Activated CD8-positive, alpha-beta memory T cell treated with anti-CD3 and anti-CD28 coated beads for 1 hour (primary cell): Measurements from ENCODE around the gene DCC.

ENCODE experiments used
- DNase-seq, 2 donors: peaks; one replicate each; pipeline ENCODE4 v3.0.0-alpha.2; 2020; ENCODE audit warnings: low read depth in 1 of 2; ENCODE audit errors: extremely low read depth in 1 of 2

DCC gene

GRCh38 chr18:52678034-52678433 lies 338.0 kb downstream of the DCC start:
- no peak for DNase-seq

DNA sequence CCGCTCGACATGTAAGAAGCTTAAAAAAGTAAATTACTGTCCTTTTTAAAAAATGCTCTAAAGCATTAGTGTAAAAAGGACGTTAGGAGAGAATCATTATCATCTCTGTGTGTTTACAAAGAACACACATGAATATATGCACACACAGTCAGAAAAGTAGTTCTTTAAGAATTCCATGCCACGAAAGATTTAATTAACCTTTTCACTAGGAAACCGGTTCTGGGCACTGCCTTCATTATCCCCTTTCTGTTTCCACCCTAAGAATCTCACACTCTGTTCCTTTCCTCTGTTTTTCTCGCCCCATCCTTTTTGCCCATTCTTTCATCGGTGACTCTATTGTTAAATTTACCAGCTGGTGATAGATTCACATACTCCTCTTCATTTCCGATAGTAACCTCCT lies 338.6 kb downstream of the DCC start:
- no peak for DNase-seq

- DNase-seq, result no peak
Observed at GRCh38 chr18:52679354-52679753, 339.4 kb downstream of the DCC start.

DNA sequence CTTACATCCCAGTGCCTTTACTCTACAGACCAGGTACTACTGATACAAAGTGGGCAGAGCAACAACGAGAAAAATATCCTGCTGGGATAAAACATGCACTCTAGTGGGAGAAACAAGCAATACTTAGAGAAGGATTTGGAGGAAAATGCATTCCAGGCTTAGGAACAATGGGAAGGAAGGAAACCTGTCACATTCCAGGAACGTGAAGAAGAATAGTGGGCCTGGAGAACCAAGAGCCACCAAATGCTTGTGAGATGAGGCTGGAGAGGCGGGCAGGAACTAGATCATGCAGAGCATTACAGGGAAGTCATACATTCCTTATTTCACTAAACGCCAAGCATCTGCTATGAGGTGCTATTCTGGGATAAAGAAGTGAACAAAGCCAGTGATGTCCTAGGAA lies 342.3 kb downstream of the DCC start:
- DNase-seq, result no peak

DNA sequence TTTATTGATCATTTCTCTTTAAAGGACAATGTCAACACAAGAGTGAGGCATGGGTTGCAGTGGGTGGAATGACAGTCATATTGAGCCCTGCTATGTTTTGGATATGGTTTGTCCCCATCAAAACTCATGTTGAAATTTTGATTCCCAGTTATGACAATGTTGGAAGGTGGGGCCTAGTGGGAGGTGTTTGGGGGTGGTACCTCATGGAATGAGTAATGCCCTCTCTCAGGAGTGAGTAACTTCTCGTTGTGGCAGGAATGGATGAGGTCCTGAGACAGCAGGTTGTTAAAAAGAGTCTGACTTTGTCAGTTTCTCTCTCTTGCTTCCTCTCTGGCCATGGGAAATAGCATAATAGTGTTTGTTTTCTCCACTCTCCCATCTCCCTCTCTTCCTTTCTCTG lies 345.3 kb downstream of the DCC start:
- no peak for DNase-seq

DNA sequence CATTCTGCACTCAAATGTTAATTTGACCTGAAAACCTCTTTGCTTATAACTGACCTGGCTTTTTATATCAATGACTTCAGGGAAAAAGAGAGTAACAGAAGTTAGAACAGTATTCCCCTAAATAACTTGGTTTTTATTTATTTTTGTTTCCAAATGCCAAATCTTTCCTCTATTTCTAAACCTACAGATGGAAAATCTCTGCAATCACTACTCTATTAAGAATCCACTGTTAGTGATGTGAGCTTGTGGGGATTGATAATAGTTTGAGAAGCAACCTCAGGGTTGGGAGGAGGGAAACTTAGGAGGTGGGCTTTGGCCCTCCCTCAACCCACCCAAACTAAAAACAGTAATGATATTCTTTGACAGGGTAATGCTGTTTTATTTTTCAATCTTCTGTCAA lies 351.8 kb downstream of the DCC start:
- DNase-seq, result no peak

GRCh38 chr18:52694804-52695203 lies 354.8 kb downstream of the DCC start:
- DNase-seq, result no peak

GRCh38 chr18:52700116-52700515 lies 360.1 kb downstream of the DCC start:
- no peak for DNase-seq

DNA sequence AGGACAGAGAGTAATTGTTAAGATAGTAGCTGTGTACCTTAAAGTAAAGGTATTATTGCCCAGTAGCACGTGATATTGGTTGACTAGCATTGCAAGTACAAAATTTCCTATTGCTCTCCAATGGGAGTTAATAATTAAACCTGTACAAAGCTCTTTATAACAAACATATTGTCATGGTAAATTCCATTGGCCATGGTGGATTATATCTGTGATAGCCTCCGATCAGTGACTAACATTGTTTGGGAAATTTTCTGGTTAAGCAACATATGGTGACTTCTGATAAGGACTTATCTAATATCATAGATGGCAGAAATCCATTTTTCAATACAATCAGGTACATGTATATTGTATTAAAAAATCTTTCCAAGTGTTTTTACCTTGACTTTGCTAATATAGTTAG lies 360.8 kb downstream of the DCC start:
- DNase-seq, result no peak

- no peak for DNase-seq
Observed at GRCh38 chr18:52701219-52701935, 361.4 kb downstream of the DCC start.

DNA sequence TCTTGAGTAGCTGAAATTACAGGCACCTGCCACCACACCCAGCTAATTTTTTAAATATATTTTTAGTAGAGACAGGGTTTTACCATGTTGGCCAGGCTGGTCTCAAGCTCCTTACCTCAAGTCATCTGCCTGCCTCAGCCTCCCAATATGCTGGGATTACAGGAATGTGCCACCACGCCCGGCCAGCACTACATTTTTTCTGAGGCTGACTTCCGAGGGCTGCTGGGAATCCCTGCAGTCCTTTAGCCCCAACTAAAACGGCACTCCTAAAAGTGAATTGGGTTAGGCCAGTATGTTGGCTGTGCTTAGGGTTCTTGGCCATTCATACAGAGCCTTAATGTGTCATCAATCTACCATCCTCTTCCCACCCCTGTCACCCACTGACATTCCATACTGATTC lies 375.4 kb downstream of the DCC start:
- no peak for DNase-seq

DNA sequence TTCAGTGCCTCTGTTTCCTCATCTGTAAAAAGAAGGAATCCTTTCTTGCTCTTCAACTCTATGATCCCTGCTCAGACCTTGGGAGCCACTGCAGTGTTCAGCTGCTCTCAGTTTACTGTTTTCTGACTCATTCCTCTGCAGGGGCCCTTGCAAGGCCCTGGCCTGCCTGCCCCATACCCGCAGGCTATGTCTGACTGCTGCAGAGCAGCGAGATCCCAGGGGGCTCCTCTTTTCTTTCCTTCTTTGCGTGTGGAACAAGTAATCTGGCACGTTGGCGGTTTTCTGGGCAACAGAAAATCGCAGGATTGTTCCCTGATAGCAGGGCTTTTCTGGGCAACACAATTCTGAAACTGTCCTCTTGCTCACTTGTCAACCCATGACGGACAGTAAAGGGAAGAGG lies 376.0 kb downstream of the DCC start:
- no peak for DNase-seq

- DNase-seq, result no peak
Observed at GRCh38 chr18:52716973-52717372, 377.0 kb downstream of the DCC start.

DNA sequence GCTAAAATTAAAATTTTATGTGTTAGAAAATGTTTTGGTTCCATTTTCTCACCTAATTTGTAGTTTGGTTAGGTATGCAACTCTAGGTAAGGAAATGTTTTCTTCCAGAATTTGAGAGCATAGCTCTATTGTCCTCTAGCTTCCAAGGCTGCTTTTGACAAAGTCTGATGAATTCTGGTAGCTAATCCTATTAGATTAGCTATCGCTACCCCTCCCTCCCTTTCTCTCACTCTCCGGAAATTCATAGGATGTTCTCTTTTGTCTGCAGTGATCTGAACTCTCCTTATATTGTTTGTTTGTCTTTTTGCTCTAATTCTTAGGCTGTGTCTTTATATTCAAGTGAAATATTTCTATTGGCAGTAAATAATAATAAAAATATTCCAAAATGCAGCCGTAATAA lies 382.9 kb downstream of the DCC start:
- no peak for DNase-seq

- DNase-seq, result no peak
Observed at GRCh38 chr18:52723550-52723970, 383.6 kb downstream of the DCC start.

GRCh38 chr18:52730972-52731619 lies 391.1 kb downstream of the DCC start:
- no peak for DNase-seq

- DNase-seq, result no peak
Observed at GRCh38 chr18:52738946-52739345, 398.9 kb downstream of the DCC start.

DNA sequence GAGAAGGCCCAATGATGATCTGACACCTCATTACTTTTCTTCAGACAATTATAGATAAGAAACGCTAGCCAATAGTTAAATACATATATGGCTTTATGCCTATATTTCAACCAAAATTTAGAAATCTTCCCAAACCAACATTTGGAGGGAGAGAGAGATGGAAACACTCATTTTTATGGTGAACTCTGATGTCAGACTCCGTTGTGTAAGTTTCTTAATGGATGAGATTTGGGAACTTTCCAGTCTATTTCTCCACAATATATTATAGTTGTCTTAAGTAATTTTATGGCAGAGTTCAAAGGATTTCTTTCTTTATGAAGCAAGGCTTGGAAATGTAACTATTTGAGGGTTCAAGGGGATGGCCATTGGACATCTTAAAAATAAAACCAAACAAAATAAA lies 407.0 kb downstream of the DCC start:
- no peak for DNase-seq

- DNase-seq, result no peak
Observed at GRCh38 chr18:52747869-52748268, 407.9 kb downstream of the DCC start.

DNA sequence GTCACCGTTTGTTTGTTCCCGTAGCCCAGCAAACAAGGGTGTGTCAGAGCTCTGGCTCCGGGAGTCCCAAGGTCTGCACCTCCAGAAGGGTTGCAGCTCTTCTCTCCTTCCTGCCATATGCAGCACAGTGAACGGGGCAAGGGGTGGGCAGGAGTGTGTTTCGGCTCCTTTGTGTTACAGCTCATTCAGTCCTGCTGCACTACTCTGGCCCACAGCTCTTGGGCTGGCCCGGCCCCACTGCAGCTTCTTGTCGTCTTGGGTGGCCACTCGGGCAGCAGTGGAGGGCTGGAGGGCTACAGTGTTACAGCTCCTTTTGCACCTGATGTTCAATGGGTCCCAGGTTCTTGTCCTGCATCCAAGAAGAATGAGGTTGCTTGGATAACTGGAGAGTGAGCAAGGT lies 408.3 kb downstream of the DCC start:
- no peak for DNase-seq

DNA sequence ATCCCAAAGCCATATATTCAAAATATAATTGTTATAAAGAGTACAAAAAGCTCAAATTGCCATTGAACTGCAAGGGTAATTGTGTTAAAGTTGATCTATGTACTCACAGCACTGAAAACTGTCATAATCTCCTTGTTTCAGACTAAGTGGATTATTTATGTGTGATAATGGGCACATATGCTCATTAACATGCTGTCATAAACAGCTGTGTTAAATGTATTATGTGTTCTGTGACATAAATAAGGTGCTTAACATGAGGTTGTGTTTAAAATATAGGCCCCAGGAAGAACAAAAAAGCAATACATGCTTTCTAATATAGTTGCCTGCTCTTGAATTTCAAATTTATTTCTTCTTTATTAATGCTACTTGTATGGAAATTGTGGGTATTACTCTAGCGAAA lies 409.5 kb downstream of the DCC start:
- DNase-seq, result no peak

- no peak for DNase-seq
Observed at GRCh38 chr18:52750995-52751394, 411.0 kb downstream of the DCC start.

DNA sequence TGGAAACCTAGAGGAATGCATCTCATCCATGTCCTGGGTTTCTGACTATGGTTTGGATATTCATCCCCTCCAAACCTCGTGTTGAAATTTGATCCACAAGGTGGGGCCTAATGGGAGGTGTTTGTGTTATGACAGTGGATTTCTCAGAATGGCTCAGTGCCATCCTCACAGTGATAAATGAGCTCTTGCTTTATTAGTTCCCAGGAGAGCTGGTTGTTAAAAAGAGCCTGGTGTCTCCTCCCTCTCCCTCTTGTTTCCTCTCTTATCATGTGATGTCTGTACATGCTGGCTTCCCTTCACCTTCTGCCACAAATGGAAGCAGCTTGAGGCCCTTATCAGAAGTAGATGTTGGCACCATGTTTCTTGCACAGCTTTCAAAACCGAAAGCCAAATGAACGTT lies 424.3 kb downstream of the DCC start:
- DNase-seq, result no peak
